ENCODE data around the gene TSSK2.

The TSSK2 gene

DNA sequence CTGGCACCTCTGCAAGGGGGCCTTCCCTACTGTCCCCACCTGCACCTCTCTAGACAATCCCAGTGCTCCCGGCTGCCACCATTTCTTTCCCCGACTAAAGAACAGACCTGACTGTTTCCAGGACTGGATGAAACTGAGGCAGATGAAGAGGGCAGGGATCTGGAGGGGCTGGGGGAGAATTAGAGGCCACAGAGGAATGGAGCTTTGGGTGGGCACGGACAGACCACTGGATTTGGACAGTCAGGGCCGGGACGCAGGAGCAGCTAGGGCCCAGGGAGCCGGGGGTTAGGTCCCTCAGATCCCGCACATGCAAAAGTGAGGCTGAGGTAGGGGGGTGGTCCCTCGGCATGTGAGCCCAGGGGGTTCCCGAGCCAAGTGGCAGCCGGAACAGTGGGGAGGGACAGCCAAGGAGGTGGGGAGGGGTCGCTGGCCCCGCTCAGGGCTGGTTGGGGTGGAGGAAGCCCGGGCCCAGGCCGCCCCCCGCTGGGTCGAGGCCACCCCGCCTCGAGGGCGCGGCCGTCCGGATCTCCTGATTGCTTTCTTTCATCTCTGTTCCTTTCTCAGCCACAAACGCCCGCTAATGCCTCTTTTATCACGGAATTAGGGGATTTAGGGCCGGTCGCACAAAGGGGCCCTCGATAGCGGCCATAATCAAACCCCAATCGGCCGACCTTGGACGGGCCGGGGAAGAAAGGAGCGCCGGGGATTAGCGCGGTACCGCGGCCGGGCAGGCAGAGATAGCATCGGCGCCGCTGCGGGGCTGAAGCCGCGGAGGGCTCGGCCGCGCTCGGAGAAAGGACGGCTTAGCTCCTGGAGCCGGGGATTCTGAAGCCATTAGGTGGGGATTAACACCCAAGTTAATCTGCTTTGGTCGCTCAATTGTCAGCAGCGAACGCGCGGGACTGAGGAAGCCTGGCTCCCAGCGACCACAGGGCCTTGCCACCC is 38.2 kb downstream of the TSSK2 start:
- DNase-seq (ENCODE audit: low spot score) = no peak

- DNase-seq (ENCODE audit: low spot score) = no peak
Observed at GRCh38 chr22:19169947-19170318, 38.8 kb downstream of the TSSK2 start.

GRCh38 chr22:19172213-19173046 is 41.3 kb downstream of the TSSK2 start:
- no peak for DNase-seq (ENCODE audit: low spot score)

DNA sequence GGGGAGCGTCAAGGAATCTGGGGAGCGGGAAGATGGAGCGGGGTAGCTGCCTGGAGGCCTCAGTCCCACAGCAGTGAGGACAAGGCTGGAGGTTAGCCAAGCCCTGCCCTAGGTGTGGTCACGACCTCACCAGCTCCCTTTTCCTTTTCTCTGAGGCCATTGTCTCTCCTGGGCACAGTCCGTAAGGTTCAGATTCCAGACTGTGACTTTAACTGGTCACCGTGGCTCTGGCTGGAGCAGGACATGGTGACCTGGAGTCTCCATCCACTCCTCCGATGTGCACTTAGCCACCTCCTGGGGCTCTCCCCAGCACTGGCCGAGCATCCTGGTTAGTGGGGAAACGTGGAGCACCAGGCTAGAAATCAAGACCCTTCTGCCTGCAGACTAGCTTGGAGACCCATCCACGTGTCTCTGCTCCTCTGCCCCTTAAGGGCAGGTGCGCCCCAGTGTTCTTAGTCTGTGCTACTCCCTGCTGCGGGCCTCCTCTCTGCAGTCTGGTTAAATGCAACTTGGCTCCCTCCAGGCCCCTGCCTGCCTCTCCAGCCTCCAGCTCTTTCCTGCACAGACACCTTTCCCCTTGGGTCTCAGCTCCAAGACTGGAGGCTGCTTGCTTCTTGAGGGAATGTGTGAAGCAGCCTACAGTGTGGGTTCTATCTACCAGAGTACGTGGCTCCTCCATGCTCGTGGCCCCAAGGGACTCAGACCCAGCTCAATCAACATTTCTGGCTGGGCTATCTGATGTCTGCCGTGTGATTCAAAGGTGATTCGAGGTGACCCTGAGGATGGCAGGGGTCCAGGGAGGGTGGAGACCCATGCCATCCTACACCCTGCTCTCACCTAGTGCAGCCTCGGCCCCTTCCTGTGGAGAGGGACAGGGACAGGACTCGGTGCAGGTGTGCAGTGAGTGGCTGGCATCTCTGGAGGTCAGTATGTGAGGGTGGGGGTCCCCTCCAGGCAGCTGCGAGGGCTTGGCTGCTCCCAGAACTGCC is 42.2 kb downstream of the TSSK2 start:
- peak; percentile 31 for DNase-seq (ENCODE audit: low spot score)

GRCh38 chr22:19174106-19175025 is 43.3 kb downstream of the TSSK2 start:
- no peak for DNase-seq (ENCODE audit: low spot score)

DNA sequence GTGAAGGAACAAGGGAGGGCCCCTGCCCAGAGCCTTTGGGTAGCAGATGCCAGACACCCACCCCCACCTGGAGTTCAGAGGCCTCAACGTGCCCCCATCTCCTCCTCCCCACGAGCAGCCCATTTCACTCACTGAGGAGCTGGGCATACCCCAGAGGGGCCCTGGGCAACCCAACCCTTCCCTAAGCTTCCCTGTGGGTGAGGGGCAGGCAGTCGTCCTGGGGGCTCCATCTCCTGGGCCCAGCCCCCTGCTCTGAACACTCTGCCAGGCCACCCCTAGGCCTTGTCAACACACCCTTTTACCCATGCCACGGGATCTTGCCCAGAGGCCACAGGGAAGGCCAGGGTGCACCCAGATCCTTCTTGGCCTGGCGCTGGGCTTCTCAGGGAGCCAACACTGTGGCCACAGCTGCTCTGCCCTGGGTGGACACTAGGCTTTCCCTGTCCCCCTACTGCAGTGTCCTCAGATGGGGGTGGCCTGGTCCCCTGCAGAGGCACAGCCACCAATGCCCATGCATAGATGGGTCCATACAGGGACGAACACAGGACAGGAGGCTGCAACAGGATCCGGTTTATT is 44.0 kb downstream of the TSSK2 start:
- no peak for DNase-seq (ENCODE audit: low spot score)

DNA sequence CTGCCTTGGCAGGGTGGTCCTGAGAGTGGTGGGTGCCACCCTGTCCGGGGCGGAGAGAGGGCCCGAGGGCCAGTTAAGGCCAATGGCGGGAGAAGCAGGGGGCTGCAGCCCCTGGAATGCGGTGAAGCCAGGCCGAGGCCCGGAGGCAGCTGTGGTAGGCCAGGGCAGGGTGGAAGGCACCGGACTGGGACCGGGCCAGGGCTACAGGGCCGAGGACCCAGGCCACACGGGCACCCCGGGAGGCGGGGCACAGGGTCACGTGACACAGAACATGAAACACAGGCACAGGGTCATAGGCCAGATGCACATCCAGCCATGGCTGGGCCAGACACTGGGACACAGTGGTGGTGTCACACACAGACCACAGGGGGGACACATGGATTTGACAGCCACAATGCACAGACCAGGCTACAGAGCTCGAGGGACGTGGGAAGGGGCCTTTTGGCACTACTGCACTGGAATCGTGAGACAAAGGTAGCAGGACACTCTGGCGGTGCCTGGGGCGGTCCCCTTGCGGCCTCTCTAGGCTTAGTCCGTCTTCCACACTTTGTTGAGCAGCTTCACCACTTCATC is 44.6 kb downstream of the TSSK2 start:
- no peak for DNase-seq (ENCODE audit: low spot score)

GRCh38 chr22:19176175-19176643 is 45.1 kb downstream of the TSSK2 start:
- DNase-seq (ENCODE audit: low spot score) = no peak

- no peak for DNase-seq (ENCODE audit: low spot score)
Observed at GRCh38 chr22:19176732-19177131, 45.6 kb downstream of the TSSK2 start.

- DNase-seq (ENCODE audit: low spot score) = no peak
Observed at GRCh38 chr22:19177164-19178064, 46.3 kb downstream of the TSSK2 start.

DNA sequence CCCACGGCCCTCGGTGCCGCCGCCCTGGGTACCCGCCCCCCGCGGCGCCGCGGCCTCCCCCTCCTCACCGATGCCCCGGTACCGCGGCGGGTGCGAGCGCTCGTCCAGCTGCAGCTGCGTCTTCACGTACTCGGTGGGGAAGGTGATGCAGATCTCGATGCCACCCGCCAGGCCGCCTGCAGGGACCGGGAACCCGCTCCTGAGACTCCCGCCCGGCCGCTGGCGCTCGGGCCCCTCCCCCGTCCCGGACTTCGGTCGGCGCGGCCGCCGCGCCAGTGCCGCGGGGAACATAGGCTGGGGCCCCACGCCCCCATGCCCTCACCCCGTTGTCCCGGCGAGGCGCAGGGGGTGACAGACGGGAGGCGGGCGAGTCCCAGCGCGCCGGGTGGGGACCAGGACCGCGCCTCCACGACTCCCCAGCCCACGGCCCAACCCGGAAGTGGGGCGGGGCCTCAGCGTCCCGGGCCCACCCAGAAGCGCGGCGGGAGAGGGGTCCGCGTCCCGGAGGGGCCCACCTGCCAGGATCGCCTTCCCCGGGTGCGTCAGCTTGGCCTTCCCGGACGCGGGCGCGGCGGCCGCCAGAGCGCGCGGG is 47.1 kb downstream of the TSSK2 start:
- no peak for DNase-seq (ENCODE audit: low spot score)

DNA sequence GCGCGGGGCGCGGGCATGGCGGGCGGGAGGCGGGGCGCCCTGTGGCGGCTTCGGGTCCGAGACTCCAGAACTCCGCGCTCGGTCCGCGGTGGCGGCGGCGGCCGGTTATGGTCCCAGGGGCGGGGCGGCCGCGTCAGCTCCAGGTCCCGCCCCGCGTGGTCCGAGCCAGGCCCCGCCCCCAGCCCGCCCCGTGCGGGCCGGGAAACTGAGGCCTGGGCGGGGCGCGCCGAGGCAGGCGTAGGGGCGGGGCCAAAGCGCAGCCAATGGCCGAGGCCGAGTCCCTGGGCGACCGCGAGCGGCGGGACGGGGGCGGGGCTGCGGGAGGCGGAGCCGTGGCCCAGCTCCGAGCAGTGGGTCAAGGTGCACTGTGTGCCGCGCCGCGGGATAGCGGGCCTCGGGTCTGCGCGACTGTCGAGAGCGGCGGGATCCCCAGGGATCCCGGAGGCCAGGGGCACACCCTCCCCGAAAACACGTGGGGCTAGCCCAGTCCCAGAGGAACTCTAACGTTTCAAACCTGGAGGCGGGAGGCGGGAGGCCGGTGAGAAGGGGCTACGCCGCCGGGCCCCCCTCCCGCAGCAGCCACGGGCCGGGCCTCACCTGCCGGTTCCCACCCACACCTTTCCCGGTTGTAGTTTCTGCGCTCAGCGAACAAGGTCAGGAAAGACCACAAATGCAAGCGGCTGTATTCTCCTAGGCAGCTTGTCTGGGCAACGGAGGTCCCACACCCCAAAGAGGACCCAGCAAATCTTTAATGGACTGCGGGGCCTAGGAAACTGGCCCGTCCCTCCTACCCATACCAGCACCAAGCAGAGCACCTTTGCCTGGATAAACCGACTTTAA is 47.8 kb downstream of the TSSK2 start, which contains the start of gene SLC25A1:
SLC25A1 (minus strand) TSS at position 80 of the 840 bp plus-strand sequence; CDS start at position 17, 63 bp downstream.
- peak; percentile 95 for DNase-seq (ENCODE audit: low spot score)

GRCh38 chr22:19179497-19180048 is 48.5 kb downstream of the TSSK2 start:
- DNase-seq (ENCODE audit: low spot score) = peak; percentile 81

DNA sequence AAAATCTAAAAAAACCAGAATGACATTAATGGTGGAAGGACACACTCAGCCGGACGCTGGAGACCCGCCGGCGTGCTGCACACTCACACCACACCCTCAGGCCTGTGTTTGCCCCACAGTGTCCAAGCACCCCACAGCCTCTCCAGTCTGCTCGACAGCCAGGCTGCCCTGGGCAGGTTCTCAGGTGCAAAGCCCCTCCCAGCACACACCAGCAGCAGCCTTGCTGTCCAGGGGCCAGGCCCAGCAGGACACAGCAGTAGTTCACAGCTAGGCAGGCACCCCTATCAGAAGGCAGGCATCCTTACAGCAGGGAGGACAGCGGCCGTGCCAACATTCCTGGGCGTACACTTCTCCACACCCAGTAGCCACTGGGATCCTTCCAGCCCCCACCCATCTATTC is 49.1 kb downstream of the TSSK2 start:
- no peak for DNase-seq (ENCODE audit: low spot score)

DNA sequence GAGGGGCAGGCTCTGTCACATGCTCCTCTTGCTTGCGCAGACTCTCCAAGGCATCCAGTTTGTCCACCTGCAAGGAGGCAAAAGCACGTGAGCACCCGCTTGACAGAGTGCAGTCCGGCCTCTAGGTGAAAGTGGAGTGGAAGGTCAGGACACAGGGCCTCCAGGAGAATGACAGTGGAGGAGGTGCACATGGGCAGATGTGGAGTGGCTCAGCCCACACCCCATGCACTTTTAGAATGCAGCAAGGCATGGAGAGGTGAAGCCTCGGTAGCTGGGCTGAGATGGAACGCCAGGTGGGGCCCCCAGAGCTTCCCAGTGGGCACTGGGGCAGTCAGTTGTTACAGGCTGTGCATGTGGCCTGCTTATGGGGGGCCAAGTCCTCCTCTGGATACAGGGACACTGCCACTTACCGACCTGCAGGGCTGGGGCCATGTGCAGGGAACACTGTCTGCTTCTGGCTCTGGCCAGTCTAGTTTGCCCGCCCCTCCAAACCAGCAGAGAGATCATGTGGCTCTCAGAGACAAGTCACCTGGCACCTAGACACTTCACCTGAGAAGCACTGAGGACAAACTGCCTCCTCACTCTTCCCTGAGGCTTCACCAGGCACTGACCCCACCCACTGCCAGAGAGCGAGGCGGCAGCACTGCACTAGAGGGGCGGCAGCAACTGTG is 49.8 kb downstream of the TSSK2 start:
- no peak for DNase-seq (ENCODE audit: low spot score)

GRCh38 chr22:19181786-19182471 is 50.8 kb downstream of the TSSK2 start:
- DNase-seq (ENCODE audit: low spot score) = no peak
